Nucleus accumbens (tissue), 56 donors: ENCODE results near the gene CX3CL1.
A peak's percentile ranks its signal among the peaks of the same experiment; 100 is the strongest.
"Not testable (repeated sequence)": the region's sequence is repeated elsewhere in the genome, so short reads cannot be mapped to it uniquely, and the experiment has no call there.

Source experiments
- DNase-seq, 56 donors: peaks; one replicate each; lab custom pipeline; 2025; lab: John Stamatoyannopoulos, UW

Gene CX3CL1

DNA sequence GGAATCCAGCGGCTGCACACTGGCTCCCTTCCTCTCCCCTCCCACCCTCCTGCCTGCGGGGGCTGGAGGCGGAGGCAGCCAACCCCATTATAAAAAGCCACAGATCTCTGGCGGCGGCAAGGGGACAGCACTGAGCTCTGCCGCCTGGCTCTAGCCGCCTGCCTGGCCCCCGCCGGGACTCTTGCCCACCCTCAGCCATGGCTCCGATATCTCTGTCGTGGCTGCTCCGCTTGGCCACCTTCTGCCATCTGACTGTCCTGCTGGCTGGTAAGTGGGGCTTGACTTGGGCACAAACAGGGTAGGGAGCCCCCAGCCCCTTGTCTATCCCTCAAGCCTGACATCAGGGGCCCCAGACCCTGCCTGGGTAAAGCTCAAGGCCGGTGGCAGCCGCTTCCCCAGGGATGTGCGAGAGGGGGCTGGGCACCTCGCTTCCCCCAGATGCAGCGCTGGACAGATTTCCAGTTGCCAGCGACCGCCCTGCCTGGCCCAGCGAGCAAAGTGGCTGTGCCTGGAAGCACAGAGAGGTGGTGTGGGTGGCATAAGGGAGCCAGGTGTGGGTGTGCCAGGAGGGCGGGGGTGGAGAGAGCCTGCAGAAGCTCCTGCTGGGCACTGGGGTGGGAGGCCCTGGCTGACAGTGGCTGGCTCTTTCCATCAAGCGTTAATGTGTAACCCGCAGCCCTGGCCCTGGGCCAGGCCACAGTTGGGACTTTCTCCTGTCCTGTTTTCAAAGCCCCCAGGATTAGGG is at the start of gene CX3CL1:
CX3CL1 (plus strand) TSS at position 119 of the 745 bp plus-strand sequence; CDS start at position 198, 79 bp downstream.
- DNase-seq: peak in 51 of 56 donors; percentile 19 to 89 (median 63)

DNA sequence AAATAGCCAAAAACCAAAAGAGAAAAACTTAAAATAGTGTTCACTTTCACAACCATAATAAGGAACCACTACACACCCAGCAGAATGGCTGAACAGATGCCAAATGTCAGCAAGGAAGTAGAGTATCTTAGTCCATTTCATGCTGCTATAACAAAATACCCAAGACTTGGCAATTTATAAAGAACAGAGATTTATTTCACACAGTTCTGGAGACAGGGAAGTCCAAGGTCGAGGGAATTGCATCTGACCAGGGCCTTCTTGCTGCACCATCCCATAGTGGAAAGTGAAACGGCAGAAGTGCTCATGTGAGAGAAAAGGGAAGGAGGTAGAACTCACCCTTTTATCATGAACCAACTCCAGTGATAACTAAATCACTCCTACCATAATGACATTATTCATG is 47.5 kb upstream of the CX3CL1 start:
- DNase-seq: no peak

DNA sequence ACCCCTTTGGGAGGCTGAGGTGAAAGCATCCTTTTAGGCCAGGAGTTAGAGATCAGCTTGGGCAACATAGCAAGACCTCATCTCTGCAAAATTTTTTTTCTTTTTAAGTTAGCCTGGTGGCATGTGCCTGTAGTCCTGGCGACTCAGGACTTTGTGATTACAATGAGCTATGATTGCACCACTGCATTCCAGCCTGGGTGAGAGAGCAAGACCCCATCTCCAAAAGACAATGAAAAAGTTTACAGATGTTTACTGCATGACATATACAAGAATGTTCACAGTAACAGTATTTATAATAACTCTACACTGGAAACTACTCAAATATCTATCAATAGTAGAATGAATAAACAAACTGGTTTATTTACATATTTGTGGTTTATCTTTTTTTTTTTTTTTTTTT is 46.8 kb upstream of the CX3CL1 start:
- DNase-seq: no peak

DNA sequence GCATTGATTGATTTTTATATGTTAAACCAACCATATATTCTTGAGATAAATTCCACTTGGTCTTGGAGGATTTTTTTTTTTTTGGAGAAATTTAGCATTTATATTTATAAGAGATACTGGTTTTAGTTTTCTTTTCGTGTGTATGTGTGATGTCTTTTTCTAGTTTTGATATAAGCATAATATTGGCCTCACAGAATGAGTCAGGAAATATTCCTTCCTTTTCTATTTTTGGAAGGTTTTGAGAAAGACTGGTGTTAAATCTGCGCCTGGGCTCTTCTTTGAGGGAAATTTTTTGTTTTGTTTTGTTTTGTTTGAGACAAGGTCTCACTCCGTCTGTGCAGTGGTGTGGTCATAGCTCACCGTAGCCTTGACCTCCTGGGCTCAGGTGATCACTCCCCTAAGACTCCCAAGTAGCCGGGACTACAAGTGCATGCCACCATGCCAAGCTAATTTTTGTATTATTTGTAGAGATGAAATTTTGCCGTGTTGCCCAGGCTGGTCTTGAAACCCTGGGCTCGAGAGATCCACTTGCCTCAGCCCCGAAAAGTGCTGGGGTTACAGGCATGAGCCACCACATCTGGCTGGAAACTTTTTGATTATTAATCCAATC is 42.5 kb upstream of the CX3CL1 start:
- no peak for DNase-seq

DNA sequence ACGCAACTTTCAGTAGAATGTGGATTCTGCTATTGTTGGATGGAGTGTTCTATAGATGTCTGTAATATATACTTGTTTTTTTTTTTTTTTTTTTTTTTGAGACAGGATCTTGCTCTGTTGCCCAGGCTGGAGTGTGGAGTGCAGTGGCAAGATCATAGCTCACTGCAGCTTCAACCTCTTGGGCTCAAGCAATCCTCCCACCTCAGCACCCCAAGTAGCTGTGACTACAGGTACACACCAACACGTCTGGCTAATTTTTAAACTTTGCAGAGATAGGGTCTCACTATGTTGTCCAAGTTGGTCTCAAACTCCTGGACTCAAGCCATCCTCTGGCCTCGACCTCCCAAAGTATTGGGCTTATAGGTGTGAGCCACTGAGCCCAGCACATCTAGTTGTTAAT is 40.9 kb upstream of the CX3CL1 start:
- no peak for DNase-seq

DNA sequence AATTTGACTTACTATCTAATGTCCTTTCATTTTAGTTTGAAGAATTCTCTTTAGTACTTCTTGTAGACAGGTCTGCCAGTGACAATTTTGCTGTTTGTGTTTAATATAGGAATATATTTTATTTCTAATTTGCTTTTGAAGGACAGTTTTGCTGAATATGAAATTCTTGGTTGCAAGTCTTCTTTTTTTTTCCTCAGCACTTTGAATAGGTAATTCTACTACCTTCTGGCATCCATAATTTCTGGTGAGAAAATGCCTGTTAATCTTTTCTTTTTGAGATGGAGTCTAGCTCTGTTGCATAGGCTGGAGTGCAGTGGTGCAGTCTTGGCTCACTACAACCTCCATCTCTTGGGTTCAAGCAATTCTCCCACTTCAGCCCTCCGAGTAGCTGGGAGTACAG is 38.9 kb upstream of the CX3CL1 start:
- no peak for DNase-seq

DNA sequence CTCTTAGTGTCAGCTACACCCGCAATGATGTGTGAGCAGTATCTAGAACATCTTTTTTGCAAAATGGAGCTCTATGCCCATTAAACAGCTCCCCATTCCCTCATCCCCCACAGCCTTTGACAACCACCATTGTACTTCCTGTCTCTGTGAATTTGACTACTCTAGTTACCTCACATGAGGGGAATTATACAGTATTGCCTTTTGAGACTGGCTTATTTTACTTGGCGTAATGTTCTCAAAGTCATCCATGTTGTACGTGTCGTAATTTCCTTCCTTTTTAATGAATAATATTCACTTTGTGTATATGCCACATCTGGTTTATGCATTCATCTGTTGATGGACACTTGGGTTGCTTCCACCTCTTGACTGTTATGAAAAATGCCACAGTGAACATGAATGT is 36.9 kb upstream of the CX3CL1 start:
- no peak for DNase-seq

DNA sequence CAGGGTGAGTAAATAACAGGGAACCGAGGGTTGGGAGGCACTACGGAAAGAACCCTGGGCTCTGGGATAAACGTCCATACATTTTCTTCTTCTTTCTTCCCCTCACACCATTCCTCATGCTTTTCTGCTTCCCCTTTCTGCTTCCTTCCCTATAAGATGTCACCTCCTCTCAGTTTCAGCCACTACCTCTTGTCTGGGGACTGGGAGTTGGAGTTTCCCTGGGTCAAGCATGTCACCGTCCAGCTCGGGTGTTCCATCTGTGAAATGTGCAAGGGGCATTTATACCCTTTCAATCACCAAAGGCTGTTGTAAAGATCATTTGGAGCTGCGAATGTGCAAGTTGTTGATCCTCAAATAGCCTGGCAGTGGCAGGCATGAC is 31.2 kb upstream of the CX3CL1 start:
- DNase-seq: no peak

DNA sequence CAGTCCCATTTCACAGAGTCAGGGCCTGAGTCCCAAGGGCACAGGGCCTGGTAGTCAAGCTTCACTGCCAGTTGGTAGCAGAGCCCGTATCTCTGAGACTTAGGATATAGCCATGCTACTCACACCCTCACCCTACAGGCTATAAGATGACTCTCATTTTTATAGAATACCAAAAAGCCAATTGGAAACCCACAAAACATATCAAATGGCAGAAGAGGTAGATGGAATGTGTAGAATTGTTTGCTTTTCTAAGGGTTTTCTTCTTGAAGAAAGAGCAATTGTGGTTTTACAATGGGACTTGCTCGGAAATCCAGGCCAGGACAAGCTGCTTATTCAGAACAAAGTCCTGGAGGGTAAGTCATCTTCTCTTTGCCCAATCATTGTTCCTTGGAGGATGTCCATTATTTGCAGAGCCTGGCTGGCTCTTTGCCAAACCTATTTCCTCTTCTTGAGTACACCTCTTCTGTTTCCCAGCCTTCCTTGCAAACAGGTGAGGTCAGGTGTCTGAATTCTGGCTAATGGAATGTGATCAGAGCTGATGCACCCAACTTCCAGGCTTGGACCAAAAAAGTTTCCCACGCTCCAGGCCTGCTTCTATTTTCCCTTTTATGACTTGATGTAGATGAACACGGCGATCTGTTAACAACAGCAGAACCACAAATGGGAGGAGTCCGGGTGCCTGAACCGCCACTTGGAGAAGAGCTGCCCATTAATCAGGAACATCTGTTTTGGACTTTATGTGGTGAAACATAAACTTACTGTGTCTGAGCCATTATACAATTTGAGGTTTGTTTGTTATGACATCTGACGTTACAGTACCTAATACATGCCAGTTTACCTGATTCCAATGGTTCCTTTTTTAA is 30.6 kb upstream of the CX3CL1 start:
- DNase-seq: no peak

DNA sequence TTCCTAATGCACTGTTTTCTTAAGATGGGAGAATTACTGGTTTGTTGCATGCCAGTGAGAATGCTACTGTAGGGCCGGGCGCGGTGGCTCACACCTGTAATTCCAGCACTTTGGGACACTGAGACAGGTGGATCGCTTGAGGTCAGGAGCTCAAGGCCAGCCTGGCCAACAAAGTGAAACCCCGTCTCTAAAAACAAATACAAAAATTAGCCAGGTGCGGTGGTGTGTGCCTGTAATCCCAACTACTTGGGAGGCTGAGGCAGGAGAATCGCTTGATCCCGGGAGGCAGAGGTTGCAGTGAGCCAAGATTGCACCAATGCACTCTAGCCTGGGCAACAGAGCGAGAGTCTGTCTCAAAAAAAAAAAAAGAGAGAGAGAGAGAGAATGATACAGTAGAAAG is 29.7 kb upstream of the CX3CL1 start:
- not testable (repeated sequence) for DNase-seq

DNA sequence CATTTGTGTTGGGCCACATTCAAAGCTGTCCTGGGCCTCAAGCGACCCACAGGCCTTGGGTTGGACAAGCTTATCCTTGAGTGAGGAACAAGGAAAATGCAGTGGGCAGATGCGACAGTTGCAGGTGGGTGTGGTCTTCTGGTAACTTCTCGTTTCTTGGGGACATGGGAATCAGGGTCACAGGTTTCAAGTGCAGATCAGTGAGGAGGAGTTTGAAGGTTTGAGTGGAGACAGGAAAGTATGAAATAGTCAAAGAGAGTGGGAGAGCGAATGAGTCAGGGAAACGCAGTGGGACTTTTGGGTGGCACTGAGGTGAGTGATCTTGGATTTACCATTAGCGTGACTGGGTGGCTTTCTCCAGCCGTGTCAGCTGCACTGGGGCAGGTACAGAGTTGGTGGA is 29.1 kb upstream of the CX3CL1 start:
- DNase-seq: no peak

DNA sequence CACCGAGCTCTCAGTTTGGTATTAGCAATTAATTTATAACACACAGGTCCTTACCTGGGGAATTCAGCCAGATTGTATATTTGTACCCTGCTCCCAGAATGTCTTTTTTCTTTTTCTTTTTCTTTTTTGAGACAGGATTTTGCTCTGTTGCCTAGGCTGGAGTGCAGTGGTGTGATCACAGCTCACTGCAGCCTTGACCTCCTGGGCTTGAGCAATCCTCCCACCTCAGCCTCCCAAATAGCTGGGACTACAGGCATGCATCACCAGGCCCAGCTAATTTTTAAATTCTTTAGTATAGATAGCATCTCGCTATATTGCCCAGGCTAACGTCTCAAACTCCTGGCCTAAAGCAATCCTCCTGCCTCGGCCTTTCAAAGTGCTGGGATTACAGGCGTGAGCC is 28.2 kb upstream of the CX3CL1 start:
- DNase-seq: not testable (repeated sequence)

DNA sequence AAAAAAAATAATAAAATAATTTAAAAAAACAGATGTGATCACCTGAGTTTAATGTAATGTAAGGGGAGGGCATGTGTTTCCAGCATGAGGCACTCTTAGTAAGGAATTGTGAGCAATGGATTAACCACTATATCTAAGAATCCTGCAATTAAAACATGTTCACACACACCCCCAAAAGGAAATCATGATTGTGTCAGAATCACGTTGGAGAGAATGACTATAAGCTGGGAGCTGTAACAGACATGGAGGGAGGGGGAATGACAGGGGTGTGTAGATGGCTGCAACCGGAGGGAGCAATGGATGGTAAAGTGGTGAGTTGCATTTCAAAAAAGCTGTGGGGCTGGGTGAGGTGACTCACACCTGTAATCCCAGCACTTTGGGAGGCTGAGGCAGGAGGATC is 27.3 kb upstream of the CX3CL1 start:
- DNase-seq: no peak

DNA sequence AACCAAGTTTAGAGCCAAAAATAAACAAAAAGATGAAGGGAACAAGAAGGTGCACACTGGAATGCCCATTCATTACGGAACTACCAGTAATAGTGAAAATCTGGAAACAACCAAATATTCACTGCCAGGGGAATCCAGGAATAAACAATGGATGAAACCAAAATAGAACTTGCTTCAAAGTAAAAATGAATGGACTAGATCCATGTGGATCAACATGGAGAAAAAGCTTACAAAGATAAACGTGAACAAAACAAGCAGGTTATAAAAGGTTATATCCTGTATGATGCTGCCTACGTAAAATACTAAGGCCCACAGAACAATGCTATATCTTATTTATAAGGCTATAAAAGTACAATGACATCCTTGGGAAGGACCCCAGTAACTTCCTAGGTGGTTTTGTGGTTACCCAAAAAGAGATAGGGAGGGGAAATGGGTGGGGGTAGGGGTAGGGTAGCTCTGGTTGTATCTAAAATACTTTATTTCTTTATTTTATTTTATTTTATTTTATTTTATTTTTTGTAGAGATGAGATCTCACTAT is 26.6 kb upstream of the CX3CL1 start:
- no peak for DNase-seq

DNA sequence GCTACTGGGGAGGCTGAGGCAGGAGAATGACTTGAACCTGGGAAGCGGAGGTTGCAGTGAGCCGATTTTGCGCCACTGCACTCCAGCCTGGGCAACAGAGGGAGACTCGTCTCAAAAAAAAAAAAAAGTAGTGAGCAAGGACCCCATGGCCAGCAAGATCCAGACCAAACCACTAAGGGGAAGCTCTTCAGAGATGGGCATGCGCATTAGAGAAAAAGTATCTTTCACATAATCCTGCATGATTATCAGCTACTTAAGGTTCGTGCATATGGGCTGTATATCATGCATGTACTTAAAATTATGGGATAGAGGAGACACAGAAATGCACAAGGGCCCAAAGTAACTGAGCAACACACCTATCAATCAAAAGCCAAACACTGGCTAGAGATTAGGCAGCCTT is 24.4 kb upstream of the CX3CL1 start:
- no peak for DNase-seq

DNA sequence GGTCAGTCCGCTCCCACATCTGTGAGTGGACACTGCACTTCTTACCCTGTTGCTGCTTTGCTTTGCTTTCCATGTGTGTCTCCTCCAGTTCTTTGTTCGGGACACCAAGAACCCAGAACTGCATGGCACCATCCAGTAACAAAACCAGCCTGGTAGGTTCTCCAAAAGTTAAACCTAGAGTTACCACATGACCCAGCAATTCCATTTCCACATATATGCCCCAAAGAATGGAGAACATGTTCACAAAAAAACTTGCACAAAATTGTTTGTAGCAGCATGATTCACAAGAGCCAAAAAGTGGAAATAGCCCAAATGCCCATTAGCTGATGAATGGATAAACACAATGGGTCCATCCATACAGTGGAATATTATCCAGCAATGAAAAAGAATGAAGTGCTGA is 24.0 kb upstream of the CX3CL1 start:
- no peak for DNase-seq

DNA sequence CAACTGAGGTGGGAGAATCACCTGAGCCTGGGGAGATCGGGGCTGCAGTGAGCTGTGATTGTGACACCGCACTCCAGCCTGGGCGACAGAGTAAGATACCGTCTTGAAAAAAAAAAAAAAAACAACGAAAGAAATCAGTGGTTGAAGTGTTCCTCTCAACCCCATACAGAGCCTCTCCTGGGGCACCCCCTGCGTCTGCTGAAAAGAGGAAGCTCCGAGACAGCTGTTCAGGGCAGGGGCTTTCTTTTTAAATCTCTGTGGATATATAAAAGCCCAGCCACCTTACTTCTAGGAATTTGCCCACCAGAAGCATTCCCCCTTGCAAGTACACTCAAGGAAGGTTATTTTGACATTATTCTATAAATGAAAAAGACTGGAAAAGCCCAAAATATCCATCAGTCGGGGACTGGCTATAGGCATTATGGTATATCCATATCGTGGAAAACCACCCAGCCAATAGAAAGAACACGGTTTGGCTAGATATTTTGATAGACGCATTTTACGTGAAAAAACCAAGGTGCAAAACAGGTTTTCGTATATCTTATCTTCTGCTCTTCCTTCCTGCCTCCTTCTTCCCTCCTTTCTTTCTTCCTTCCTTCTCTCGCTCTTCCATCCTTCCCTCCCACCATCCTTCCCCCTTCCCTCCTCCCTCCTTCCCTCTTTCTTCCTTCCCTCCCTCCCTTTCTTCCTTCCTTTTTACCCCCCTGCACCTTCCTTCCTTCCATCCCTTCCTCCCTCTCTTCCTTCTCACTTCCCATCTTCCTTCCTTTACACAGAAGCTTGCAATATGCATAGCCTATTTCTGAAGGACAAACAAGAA is 22.9 kb upstream of the CX3CL1 start:
- DNase-seq: peak in 1 of 56 donors; percentile 16

DNA sequence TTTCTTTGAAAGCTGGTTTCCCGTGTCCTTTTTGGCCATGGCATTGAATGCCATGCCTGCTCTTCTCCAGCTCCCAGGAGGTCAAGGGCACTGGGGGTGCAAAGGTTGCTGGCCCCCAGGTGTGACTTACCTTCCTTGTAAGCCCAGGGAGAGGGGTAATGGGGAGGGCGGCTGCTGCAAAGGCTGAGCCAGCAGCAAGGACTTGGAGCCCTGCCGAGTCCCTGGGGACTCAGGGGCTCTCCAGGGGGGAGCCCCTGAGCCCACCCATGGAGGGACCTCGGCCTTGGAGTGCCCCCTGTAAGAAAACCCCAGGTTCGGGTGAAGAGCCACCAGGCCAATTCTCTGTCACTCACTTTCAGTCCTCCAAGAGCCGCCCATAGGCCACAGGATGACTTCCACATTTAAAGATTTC is 19.6 kb upstream of the CX3CL1 start:
- no peak for DNase-seq

DNA sequence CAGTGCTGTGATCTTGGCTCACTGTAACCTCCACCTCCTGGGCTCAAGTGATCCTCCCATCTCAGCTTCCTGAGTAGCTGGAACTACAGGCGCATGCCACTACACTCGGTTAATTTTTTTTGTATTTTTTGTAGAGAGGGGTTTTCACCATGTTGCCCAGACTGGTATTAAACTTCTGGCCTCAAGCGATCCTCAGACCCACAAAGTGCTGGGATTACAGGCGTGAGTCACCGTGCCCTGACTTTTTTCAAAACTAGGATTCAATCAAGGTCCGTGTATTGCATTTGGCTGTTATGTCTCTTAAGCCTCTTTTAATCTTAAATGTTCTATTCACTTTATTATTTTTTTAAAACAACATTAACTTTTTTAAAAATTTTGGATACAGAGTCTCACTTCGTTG is 18.0 kb upstream of the CX3CL1 start:
- no peak for DNase-seq

DNA sequence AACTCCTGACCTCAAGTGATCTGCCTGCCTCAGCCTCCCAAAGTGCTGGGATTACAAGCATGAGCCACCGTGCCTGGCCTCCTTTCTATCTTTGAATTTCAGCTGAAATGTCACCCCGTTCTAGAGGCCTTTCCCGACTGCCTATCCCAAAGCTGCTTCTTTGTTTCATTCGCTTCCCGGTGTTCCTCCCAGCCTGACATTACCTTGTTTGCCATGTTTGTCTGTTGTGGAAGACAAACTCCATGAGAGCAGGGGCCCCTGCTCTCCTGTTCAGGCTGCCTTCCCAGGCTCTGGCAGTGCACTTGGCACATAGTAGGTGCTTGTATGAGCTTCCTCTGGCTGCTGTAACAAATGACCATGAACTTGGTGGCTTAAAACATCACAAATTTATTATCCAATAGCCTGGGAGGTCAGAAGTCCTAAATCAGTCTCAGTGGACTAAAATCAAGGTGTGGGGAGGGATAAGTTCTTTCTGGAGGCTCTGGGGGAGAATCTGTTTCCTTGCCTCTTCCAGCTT is 16.3 kb upstream of the CX3CL1 start:
- no peak for DNase-seq
